ENCODE results near the gene LMBRD1. TPM values are rescaled to one million over a fixed set of nuclear protein-coding genes. Genes with fewer than 3 reads are reported as not detected.

The LMBRD1 gene
- total RNA-seq, 4 donors from 2014 or later: 24.4 to 32.9 (median 28.9) TPM

GRCh38 chr6:69785697-69786096 lies 11.1 kb downstream of the LMBRD1 start:
- no peaks in the 10 kb centered on the region for H3K27me3 ChIP-seq
- intact Hi-C loops (cut with DNase I; ENCODE audit: low total_unique reads): no loop called here
- ATAC-seq: no peak
- H3K4me1 ChIP-seq: peaks cover 27% of the 10 kb centered on the region in 2 donors
- in situ Hi-C loops (cut with MboI; ENCODE audit: low sequenced_read_pairs in 4 of 4): loop anchor here in 1 of 4 donors (25.0 kb wide), 1 partner anchor 777 kb away; the partner anchor contains the start of gene SDHAF4
- no peaks in the 10 kb centered on the region for H3K9me3 ChIP-seq
- no peak overlapping the region for H3K27ac ChIP-seq
- TF ChIP-seq CTCF (IDR thresholded peaks at IDR 0.05 in 4 of 5, conservative IDR thresholded peaks at IDR 0.05 in 1 of 5) (no peak), POLR2A (IDR thresholded peaks at IDR 0.05) (no peak)
- no peak overlapping the region for H3K4me3 ChIP-seq
- no peaks in the 10 kb centered on the region for H3K36me3 ChIP-seq
- no peak for DNase-seq

- H3K27me3 ChIP-seq: no peaks in the 10 kb centered on the region
- no peak for TF ChIP-seq POLR2A (IDR thresholded peaks at IDR 0.05)
- TF ChIP-seq CTCF (IDR thresholded peaks at IDR 0.05 in 4 of 5, conservative IDR thresholded peaks at IDR 0.05 in 1 of 5): no peak
- no peak overlapping the region for H3K4me3 ChIP-seq
- DNase-seq (no peak), ATAC-seq (no peak)
- in situ Hi-C loops (cut with MboI; ENCODE audit: low sequenced_read_pairs in 4 of 4) (loop anchor here in 1 of 4 donors (25.0 kb wide), 1 partner anchor 778 kb away; the partner anchor contains the start of gene SDHAF4), intact Hi-C loops (cut with DNase I; ENCODE audit: low total_unique reads) (no loop called here)
- no peaks in the 10 kb centered on the region for H3K36me3 ChIP-seq
- H3K9me3 ChIP-seq: no peaks in the 10 kb centered on the region
- peaks cover 20 to 23% of the 10 kb centered on the region in 2 donors for H3K4me1 ChIP-seq
- no peak overlapping the region for H3K27ac ChIP-seq
These were observed 12.0 kb downstream of the LMBRD1 start for GRCh38 chr6:69784595-69785377.

- Histone ChIP-seq H3K27me3 (no peaks in the 10 kb centered on the region), H3K9me3 (no peaks in the 10 kb centered on the region), H3K4me1 (peaks cover 9 to 23% of the 10 kb centered on the region in 2 donors), H3K27ac (no peak overlapping the region), H3K36me3 (peaks cover 0 to 1% of the 10 kb centered on the region in 2 donors), H3K4me3 (no peak overlapping the region)
- in situ Hi-C loops (cut with MboI; ENCODE audit: low sequenced_read_pairs in 4 of 4): loop anchor here in 1 of 4 donors (25.0 kb wide), 1 partner anchor 779 kb away; the partner anchor contains the start of gene SDHAF4
- ATAC-seq (no peak), DNase-seq (no peak)
- TF ChIP-seq CTCF (IDR thresholded peaks at IDR 0.05 in 4 of 5, conservative IDR thresholded peaks at IDR 0.05 in 1 of 5) (no peak), POLR2A (IDR thresholded peaks at IDR 0.05) (no peak)
- intact Hi-C loops (cut with DNase I; ENCODE audit: low total_unique reads): no loop called here
These were observed 13.7 kb downstream of the LMBRD1 start for GRCh38 chr6:69783108-69783507.

- Histone ChIP-seq H3K27ac (peak overlapping the region in 2 of 4 donors; percentile 11 to 24), H3K4me3 (no peak overlapping the region), H3K9me3 (no peaks in the 10 kb centered on the region), H3K27me3 (no peaks in the 10 kb centered on the region), H3K36me3 (peaks cover 0 to 6% of the 10 kb centered on the region in 2 donors), H3K4me1 (peaks cover 9 to 16% of the 10 kb centered on the region in 2 donors)
- in situ Hi-C loops (cut with MboI; ENCODE audit: low sequenced_read_pairs in 4 of 4) (loop anchor here in 1 of 4 donors (25.0 kb wide), 1 partner anchor 782 kb away; the partner anchor contains the start of gene SDHAF4), intact Hi-C loops (cut with DNase I; ENCODE audit: low total_unique reads) (no loop called here)
- TF ChIP-seq POLR2A (IDR thresholded peaks at IDR 0.05) (no peak), CTCF (IDR thresholded peaks at IDR 0.05 in 4 of 5, conservative IDR thresholded peaks at IDR 0.05 in 1 of 5) (no peak)
- ATAC-seq (peak; percentile 70 to 78), DNase-seq (no peak)
These were observed 16.1 kb downstream of the LMBRD1 start for GRCh38 chr6:69780585-69781178.
